ENCODE results near the gene NUTF2. TPM values are rescaled to one million over a fixed set of nuclear protein-coding genes. Genes with fewer than 3 reads are reported as not detected.
A peak's percentile ranks its signal among the peaks of the same experiment; 100 is the strongest.

NUTF2 gene
- total and polyA plus RNA-seq, 10 of the 15 experiments (the other 5 are each of a cell fraction or from before 2014, with no cell fraction given), result 116 to 342 (median 202) TPM

- TF ChIP-seq ZNF207 (IDR thresholded peaks at IDR 0.05; ENCODE audit: borderline replicate concordance) (peak; percentile 90; the same call in 1 of the 2 replicates), SMAD1 (IDR thresholded peaks at IDR 0.05; ENCODE audit: low read depth, partially characterized antibody) (peak; percentile 13)
Observed at GRCh38 chr16:67872631-67873434, 26.1 kb downstream of the NUTF2 start, which contains the start of gene EDC4 (continued).

DNA sequence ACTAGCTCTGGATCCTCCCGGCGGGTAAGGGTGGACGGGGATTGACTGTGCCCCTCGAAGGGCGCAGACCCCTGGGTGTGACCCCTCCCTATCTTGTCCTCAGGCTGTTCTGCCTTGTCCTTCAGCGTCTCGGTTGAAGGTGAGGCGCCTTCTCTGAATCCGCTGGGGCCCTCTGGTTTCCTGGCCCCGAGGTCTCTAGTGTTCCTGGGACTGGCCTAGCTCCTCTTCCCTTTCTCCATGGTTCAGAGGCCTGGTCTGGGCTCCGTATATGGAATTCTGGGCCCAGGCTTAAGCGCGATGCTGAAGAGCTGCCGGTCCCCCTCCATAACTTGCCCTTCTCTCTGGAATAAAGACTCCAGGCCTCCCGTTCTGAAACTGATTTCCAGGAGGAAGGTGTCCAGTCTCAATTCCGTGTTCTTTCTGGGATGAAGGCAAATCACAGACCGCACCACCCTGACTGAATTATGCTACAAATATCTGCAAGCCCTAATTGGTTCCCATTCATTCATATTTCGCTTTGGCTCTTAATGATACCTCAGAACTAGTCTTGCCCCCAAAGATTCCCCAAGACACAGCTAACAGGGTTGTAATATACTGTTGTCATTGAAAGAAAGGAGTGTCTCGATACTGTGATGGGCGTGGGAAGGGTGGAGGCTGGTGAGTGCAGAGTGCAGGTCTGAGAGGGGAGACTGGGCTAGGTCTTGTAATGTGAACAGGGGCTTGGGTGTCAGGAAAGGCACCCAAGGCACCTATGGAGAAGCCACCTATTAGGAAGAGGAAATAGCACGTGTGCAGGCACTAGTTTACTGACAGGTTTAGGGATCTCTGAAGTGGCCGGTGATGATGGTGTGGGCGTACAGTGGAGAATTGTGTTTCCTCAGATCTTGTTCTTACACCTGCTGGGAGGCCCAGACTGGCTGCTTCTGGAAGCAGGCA, 27.0 kb downstream of the NUTF2 start:
- DNase-seq (ENCODE audit: low read depth, low spot score) (no peak), FAIRE-seq (no peak), ATAC-seq (peak; percentile 5; the same call in 2 of the 3 replicates)
- Histone ChIP-seq H3K4me3 (peak overlapping the region; percentile 92), H3K79me2 (ENCODE audit: control insufficient read depth, insufficient read depth, low read length) (peaks cover 28% of the 10 kb centered on the region), H4K20me1 (ENCODE audit: control insufficient read depth, insufficient read depth) (peaks cover 4% of the 10 kb centered on the region), H3K27ac (ENCODE audit: control insufficient read depth, insufficient read depth) (peak overlapping the region; percentile 78), H3K36me3 (ENCODE audit: control insufficient read depth in 2 of 2, insufficient read depth in 2 of 2, low read length in 1 of 2) (peaks cover 20 to 25% of the 10 kb centered on the region in 2 experiments; a peak in 3 of 4 replicates), H3K4me2 (ENCODE audit: control insufficient read depth, insufficient read depth) (peak overlapping the region; percentile 94), H3K4me1 (ENCODE audit: control insufficient read depth, insufficient read depth, low read length) (peaks cover 10% of the 10 kb centered on the region), H3K9me3 (replicated peaks; ENCODE audit: control insufficient read depth, insufficient read depth, low read length) (no peaks in the 10 kb centered on the region), H3K9ac (ENCODE audit: control insufficient read depth, insufficient read depth, low read length) (peak overlapping the region; percentile 96), H2AFZ (ENCODE audit: control insufficient read depth, low read depth, low read length) (peak overlapping the region; percentile 83), H3K27me3 (replicated peaks in 1 of 2; ENCODE audit: control insufficient read depth in 2 of 2, insufficient read depth in 2 of 2, low read length in 1 of 2) (no peaks in the 10 kb centered on the region)
- POLR2A ChIA-PET, result interaction anchor here (0.5 to 1.2 kb wide), 6 partner anchors 15 to 149 kb away, joined by 3 to 4 read pairs (median 3); partner anchors contain the start of genes DDX28, DUS2 and NUTF2
- in situ Hi-C loops (cut with MboI), result no loop called here
- intact Hi-C loops (cut with micrococcal nuclease; ENCODE audit: unreplicated experiment), result loop anchor here (1.0 kb wide), 1 partner anchor 27 kb away; the partner anchor contains the start of gene NUTF2
- RAD21 ChIA-PET (ENCODE audit: unreplicated experiment), result interaction anchor here (0.6 to 1.6 kb wide), 5 partner anchors 17 to 202 kb away, joined by 3 to 4 read pairs (median 3); partner anchors contain the start of gene PSKH1
- CTCF ChIA-PET, result interaction anchor here (0.6 to 4.1 kb wide), 5 partner anchors 12 to 117 kb away, joined by 3 to 39 read pairs (median 5); partner anchors contain the start of gene NRN1L
- SMC1A ChIA-PET (ENCODE audit: uncharacterized antibody, unreplicated experiment), result interaction anchor here (0.9 to 1.2 kb wide), 6 partner anchors 18 to 57 kb away, joined by 3 to 5 read pairs (median 4); partner anchors contain the start of gene NUTF2
- BruUV-seq (replicated peaks), result TSS peak; percentile 61
- 6% methylated on average over 23 of the region's 23 CpGs for WGBS (ENCODE audit: insufficient coverage, insufficient replicate concordance, low lambda C conversion rate, missing lambda C conversion rate)
- TF ChIP-seq POLR2A (IDR thresholded peaks at IDR 0.05; ENCODE audit: low read depth, low read length) (no peak), NR2F1 (conservative IDR thresholded peaks at IDR 0.05) (no peak), IRF4 (IDR thresholded peaks at IDR 0.05; ENCODE audit: low read depth, low read length) (no peak), CHD2 (IDR thresholded peaks at IDR 0.05; ENCODE audit: borderline replicate concordance, low read depth, low read length) (no peak), KDM1A (IDR thresholded peaks at IDR 0.05; ENCODE audit: borderline replicate concordance) (no peak)
- TF ChIP-seq, protein P1, sequence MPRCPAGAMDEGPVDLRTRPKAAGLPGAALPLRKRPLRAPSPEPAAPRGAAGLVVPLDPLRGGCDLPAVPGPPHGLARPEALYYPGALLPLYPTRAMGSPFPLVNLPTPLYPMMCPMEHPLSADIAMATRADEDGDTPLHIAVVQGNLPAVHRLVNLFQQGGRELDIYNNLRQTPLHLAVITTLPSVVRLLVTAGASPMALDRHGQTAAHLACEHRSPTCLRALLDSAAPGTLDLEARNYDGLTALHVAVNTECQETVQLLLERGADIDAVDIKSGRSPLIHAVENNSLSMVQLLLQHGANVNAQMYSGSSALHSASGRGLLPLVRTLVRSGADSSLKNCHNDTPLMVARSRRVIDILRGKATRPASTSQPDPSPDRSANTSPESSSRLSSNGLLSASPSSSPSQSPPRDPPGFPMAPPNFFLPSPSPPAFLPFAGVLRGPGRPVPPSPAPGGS (IDR thresholded peaks at IDR 0.05; ENCODE audit: borderline replicate concordance, insufficient read depth, low read depth, low read length, poor library complexity, severe bottlenecking), result no peak
- TF ChIP-seq, protein P2, sequence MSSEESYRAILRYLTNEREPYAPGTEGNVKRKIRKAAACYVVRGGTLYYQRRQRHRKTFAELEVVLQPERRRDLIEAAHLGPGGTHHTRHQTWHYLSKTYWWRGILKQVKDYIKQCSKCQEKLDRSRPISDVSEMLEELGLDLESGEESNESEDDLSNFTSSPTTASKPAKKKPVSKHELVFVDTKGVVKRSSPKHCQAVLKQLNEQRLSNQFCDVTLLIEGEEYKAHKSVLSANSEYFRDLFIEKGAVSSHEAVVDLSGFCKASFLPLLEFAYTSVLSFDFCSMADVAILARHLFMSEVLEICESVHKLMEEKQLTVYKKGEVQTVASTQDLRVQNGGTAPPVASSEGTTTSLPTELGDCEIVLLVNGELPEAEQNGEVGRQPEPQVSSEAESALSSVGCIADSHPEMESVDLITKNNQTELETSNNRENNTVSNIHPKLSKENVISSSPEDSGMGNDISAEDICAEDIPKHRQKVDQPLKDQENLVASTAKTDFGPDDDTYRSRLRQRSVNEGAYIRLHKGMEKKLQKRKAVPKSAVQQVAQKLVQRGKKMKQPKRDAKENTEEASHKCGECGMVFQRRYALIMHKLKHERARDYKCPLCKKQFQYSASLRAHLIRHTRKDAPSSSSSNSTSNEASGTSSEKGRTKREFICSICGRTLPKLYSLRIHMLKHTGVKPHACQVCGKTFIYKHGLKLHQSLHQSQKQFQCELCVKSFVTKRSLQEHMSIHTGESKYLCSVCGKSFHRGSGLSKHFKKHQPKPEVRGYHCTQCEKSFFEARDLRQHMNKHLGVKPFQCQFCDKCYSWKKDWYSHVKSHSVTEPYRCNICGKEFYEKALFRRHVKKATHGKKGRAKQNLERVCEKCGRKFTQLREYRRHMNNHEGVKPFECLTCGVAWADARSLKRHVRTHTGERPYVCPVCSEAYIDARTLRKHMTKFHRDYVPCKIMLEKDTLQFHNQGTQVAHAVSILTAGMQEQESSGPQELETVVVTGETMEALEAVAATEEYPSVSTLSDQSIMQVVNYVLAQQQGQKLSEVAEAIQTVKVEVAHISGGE (CRISPR knock-in tag; IDR thresholded peaks at IDR 0.05), result no peak
- TF ChIP-seq, protein P3, sequence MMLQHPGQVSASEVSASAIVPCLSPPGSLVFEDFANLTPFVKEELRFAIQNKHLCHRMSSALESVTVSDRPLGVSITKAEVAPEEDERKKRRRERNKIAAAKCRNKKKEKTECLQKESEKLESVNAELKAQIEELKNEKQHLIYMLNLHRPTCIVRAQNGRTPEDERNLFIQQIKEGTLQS (IDR thresholded peaks at IDR 0.05; ENCODE audit: borderline replicate concordance, extremely low read depth, low read depth, low read length), result no peak

Measured in GM12878 (cell line).